ENCODE data around the gene SHE.
A peak's percentile ranks its signal among the peaks of the same experiment; 100 is the strongest.

SHE gene

DNA sequence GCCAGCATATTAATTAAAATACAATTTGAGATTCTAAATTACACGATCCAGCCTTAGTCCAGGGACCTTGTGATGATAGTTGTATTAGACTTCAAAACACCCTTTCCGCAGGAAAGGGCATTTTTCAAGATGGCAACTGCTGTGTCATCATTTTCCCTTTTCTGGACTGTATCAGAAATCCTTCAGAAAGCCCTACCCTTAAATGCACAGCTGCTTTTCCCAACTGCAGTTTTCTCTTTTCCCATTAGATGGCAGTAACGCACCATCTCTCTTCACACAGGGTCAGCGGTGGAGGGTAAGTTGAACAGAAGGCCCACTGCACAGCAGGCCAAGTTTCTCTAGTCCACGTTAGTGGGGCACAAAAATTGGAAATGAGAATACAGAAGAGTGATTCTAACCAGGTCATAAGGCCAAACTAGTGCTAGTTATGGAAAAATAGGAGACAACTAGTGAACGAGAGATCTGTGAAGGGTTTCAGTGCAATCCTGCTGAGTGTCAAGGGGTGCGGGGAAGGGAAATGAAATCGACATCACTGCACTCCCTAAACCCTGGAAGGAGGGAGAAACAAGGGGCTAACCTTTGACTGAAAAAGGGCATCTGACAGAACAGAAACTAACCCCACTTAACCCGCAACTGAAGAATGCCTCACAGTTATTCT is 22.3 kb downstream of the SHE start:
- DNase-seq (ENCODE audit: low read depth), result peak; percentile 74

DNA sequence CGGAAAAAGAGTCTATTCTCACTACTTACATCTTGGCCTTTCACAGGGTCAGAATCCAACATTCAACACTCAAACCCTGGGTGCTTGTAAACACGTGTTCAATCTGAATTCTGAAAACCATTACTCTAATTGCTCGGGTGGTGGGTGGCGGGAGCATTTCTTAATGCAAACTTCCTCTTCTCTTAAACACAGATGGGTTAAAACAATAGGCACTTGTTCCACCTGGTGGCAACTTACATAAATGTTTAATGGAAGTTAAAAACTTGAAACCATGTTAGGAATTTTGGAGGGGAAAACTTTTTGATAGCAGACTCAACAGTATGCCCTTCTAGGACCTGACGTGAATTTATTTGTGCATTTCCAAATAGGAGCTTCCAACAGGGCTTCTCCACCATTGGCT is 23.6 kb downstream of the SHE start:
- no peak for DNase-seq (ENCODE audit: low read depth)

DNA sequence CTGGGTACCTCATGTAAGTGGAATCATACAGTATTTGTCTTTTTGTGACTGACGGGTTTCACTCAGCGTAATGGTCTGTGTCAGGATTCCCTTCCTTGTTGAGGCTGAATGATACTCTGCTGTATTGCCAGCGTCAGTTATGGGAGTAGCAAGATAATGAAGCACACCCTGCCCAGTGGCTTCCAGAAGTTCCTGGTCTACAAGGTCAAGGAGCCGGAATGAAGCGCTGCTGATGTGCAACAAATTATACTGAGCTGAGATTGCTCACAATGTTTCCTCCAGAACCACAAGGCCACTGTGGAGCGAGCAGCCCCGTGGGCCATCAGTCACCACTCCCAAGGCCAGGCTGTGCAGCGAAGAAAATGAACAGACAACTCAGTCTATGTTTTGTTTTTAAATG is 24.2 kb downstream of the SHE start:
- no peak for DNase-seq (ENCODE audit: low read depth)

DNA sequence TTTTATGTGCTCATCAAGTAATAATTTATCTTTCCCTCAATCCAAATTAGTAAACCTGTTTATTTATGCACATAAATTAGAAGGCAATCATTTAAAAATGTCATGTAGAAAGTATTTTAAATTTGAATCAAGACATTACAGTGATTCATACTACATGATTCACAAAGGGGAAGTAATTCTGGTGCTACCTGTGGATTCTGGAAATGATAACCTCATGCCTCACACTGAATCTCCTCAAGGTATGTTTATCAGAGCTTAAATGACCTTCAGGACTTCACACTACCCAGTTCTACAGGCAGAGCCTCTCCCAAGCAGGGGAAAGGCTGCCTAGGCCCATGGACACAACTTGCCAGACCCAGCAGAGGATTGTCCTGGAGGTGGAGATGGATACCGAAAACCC is 25.4 kb downstream of the SHE start:
- DNase-seq (ENCODE audit: low read depth), result no peak

DNA sequence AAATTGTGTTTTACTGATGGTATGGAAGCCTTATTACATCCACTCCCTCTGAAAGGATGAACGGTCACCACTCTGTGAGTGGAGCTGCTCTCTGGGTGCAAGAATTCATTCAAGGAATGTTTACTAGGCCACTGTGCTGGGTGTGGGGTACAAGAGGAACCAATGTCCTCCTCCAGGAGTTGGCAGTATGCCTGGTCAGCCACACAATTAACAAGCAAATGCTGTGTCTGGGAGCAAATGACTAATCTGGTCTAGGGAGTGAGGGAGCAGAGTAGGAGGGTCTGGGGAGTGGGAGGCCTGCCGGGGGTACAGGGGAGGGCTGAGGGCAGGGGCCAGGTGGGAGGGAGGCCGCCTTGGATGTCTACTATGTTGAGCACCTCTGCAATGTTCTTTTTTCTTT is 27.4 kb downstream of the SHE start:
- DNase-seq (ENCODE audit: low read depth), result peak; percentile 87

DNA sequence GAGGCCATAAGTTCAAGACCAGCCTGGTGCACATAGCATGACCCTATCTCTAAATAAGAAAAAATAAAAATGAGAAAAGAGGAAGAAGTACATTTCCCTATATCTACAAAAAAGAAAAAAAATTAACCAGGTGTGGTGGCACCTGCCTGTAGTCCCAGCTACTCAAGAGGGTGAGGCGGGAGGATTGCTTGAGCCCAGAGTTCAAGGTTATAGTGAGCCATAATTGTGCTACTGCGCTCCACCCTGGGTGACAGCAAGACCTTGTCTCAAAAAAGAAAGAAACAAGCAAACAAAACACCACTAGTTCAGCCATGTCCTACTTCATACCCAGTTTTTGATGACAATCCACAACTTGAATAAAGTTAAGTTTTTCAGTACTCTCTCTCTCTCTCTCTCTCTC is 30.9 kb downstream of the SHE start:
- DNase-seq (ENCODE audit: low read depth), result no peak

DNA sequence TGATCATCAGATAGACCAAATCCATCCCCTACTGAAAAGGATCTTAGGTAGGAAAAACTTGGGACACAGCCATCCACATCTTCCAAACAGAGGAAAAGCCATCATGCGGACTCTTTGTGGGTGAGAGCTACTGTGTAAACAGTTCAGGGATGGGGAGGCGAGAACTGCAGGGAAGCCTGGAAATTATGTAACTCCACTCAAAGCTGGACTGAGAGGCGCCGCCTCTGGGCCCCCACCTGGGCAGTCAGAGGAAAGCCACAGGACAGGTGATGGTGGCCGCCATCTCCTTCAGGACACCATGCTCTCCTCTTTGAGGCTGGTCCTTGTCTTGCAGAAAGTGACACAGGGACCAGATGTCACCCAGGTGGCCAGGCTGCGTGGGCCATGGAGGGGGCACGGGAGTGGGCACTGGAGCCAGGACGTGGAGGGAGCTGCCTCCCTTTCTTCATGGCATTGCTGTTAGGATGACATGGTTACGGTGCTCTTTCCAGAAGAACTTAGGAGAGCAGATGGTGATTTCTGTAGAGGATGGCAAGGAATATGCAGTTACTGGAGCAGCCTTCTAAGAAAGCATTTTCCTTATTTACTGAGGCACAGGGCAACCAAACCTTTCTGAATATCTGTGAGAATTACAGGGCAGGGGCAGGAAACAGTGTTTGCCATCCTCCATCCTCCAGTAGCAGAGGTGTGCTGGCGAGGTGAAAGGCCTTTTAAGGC is 32.2 kb downstream of the SHE start:
- DNase-seq (ENCODE audit: low read depth), result no peak

DNA sequence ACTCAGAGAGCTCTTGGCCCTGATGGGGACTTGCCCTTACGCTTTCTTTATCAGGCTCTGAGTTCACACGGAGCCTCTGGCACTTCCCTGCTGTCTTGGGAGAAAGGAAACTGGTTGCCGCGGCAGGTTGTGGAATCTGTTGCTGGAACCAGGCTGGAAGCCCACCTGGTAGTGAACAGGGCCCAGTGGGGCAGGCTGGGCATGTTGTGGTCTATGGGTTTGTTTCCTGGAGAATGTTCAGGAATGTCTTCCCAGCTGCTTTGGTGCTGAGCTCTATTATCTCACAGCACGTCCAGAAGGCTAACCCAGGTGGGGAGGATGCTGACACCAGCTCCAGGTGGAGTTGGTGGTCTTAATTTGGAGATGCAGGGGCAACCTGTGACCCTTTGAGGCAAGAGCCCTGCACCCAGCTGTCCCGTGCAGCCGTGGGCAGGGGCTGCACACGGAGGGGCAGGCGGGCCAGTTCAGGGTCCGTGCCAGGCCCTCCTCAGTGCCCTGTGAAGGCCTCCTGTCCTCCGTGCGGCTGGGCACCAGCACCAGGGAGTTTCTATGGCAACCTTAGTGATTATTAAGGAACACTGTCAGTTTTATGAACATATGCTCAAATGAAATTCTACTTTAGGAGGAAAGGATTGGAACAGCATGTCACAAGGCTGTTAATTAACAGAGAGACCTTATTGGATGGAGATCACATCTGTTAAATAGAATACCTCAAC is 33.5 kb downstream of the SHE start:
- no peak for DNase-seq (ENCODE audit: low read depth)

DNA sequence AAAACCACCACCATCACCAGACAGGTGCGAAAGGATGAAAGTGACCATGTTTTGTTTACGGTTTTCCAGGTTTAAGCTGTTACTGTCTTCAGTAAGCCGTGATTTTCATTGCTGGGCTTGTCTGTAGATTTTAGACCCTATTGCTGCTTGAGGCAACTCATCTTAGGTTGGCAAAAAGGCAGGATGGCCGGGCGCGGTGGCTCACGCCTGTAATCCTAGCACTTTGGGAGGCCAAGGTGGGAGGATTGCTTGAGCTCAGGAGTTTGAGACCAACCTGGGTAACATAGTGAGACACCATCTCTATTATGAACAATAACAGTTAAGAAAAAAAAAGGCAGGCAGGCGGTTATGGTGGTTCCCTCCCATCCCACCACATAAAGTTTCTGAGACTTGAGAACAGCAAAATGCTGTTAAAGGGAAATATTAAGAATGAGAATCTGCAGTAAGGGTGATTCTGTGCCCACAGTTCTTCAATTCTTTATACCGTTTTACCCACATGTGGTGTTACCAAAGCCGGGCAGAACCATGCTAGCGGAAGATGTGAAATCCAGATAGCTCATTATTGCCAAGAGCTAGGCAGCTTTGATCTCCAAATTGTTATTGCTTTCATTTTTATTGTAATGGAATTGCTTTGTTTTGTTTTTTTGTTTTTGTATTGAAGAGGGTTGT is 34.6 kb downstream of the SHE start:
- DNase-seq (ENCODE audit: low read depth), result no peak

DNA sequence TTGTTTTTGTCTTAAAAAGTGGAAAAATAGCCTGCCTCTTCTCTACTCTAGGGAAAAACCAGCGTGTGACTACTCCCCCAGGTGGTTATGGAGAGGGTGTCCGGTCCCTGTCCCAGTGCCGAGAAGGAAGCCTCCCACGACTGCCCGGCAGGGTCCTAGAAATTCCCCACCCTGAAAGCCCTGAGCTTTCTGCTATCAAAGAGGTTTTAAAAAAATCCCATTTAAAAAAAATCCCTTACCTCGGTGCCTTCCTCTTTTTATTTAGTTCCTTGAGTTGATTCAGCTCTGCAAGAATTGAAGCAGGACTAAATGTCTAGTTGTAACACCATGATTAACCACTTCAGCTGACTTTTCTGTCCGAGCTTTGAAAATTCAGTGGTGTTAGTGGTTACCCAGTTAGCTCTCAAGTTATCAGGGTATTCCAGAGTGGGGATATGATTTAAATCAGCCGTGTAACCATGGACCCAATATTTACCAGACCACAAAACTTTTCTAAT is 35.2 kb downstream of the SHE start:
- DNase-seq (ENCODE audit: low read depth), result no peak

DNA sequence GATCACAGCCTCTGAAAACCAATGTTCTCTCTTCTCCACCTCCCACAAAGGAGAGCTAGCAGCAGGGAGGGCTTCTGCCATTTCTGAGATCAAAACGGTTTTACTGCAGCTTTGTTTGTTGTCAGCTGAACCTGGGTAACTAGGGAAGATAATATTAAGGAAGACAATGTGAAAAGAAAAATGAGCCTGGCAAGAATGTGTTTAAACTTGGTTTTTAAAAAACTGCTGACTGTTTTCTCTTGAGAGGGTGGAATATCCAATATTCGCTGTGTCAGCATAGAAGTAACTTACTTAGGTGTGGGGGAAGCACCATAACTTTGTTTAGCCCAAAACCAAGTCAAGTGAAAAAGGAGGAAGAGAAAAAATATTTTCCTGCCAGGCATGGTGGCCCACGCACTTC is 36.0 kb downstream of the SHE start:
- no peak for DNase-seq (ENCODE audit: low read depth)

DNA sequence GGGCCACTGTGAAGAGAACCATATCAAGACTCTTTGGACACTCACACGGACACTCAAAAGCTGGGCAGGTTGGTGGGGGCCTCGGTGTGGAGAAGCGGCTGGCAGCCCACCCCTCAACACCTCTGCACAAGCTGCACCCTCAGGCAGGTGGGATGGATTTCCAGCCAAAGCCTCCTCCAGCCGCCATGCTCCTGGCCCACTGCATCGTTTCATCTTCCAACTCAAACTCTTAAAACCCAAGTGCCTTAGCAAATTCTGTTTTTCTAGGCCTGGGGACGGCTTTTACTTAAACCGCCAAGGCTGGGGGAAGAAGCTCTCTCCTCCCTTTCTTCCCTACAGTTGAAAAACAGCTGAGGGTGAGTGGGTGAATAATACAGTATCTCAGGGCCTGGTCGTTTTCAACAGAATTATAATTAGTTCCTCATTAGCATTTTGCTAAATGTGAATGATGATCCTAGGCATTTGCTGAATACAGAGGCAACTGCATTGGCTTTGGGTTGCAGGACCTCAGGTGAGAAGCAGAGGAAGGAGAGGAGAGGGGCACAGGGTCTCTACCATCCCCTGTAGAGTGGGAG is 36.5 kb downstream of the SHE start:
- DNase-seq (ENCODE audit: low read depth), result no peak

DNA sequence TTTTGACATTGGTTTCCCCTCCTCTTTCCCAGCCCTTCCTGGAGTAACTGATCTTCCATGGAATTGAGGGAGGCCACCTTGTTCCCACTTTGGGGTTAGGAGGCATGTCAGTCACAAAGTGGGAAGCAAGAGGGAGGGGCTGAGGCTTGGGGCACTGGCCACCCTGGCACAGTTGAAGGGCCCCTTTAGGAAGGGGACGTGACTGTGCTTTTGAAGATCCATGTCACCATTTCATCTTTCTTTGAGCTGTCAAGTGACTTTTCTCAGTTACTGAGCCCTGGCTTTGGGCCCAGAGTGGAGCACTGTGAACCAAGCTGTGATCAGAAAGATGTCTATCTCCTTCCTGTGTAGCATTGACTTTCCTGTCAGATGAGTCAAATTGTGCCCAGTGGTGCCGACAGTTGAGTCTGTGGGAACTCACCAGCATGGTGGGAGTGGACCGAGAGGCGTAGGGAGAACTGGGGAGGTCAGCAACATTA is 38.7 kb downstream of the SHE start:
- no peak for DNase-seq (ENCODE audit: low read depth)

DNA sequence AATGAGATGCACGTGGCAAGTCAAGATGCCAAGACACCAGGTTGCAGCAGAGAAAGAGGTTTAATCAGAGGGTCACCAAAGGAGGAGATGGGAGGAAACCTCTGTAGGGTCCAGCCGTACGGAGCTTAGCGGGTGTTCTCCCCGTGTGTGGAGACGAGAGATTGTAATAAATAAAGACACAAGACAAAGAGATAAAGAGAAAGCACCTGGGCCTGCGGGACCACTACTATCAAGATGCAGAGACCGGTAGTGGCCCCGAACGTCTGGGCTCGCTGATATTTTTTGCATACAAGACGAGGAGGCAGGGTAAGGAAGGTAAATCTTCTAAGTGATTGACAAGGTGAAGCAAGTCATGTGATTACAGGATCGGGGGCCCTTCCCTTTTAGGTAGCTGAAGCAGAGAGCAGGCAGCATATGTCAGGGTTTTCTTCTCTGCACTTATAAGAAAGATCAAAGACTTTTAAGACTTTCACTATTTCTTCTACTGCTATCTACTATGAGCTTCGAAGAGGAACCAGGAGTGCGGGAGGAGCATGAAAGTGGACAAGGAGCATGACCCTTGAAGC is 41.4 kb downstream of the SHE start:
- DNase-seq (ENCODE audit: low read depth), result no peak

DNA sequence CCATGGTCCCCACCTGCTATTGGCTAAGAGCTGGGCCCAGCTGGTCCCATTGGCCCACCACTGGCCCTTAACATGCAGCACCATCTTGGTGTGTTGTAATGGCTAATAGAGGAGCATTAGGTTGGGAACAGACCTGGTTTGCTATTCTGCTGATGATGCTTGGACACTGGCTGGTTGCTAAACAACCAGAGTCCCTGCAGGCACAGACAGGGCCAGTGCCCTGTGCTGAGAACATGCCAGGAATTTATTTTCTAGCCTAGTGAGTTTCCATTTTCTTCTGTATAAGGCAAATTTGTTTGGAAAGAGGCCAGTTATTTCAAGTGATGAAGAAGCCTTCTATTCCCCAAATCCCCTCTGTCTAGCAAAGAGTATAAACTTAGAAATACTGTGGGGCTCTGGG is 43.1 kb downstream of the SHE start:
- no peak for DNase-seq (ENCODE audit: low read depth)

DNA sequence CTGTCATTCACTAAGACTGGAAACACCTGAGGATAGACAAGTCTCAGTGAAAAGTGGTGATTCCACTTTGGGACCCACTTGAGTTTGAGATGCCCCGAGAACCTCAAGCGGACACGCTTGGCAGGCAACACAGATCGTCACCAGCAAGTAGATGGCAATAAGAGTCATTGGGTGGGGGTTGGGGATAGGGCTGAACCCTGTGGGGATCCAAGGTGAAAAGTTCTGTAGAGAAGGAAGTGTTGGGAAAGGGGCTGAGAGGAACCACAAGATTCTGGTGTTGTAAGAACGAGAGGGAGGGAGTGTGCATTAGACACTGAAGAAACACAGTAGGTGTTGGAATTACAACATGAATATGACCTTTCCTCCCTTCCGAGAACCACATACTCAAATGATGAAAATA is 45.6 kb downstream of the SHE start:
- DNase-seq (ENCODE audit: low read depth), result no peak

DNA sequence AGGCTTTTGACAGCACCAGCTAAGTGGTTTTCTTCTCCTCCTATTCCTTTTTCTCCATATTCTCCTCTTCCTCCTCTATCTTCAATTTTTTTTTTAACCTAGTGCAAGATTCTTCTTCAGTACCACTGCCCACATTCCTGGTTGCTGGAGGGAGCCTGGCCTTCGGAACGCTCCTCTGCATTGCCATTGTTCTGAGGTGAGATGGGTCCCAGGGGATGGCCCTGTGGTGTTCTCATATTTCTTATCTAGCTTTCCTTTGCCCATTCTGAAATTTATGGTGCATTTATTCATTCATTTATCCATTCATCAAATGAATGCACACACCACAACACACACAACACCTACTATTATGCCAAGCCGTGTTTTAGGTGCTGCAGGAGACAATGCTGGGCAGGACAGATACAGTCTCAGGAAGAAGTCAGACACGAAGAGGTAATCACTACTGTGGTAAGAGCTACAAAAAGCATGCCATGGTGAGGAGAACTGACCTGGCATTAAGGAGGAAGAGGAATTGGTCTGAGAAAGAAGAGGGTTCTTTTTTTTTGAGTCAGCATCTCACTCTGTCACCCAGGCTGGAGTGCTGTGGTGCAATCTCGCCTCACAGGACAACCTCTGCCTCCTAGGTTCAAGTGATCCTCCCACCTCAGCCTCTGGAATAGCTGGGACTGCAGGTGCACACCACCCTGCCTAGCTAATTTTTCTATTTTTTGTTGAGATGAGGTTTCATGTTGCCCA is 47.7 kb downstream of the SHE start:
- no peak for DNase-seq (ENCODE audit: low read depth)

DNA sequence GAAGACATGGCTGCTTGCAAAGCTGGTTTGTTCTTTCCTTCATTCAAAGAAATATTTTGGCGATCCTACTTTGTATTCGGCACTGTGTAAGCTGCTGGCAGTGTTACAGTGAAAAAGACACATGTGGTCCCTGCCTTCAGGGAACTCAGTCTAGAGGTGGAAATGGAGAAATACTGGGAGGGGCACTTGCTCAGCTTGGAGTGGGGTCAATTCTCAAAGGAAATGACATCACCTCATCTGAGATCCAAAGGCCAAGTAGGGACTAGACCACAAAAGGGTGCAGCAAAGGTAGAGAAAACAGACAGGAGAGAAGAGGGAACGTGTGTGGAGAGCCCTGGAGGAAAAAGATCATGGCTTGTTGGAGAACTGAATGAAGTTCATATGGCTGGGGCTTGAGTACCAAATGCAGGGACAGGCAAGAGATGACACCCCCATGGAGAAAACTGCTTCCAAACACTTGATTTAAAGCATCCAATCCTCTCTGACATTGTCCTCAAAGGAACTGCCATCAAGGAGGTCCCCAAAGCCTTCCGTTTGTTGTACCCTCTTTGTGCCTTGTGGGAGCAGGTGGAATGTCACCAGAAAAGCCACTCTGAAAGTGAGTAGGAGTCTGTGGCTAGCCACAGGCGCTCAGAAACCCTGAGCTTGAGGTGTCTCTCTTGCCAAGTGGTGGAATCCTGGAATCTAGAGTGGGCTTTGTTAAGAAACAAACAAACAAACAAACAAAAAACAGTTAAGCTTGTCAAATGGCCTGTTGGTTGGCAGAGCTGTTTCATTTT is 48.4 kb downstream of the SHE start:
- peak; percentile 81 for DNase-seq (ENCODE audit: low read depth)

DNA sequence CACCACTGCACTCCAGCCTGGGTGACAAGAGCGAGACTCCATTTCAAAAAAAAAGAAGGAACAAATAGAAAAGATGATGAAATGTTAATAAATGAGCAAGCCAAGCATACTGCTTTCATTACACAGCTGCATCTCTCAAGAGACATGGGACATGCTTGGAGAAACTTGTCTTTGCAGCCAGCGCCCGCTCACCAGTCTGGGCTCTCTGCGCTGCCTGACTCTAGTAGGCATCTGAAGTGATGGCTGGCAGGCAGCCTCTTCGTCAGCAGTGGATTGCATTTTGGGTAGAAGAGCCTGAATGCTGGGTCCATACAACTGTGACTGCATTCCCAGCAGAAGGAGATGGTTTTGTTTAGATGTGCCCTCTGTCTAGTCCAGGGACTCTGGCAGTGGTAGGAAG is 49.1 kb downstream of the SHE start:
- DNase-seq (ENCODE audit: low read depth), result no peak

DNA sequence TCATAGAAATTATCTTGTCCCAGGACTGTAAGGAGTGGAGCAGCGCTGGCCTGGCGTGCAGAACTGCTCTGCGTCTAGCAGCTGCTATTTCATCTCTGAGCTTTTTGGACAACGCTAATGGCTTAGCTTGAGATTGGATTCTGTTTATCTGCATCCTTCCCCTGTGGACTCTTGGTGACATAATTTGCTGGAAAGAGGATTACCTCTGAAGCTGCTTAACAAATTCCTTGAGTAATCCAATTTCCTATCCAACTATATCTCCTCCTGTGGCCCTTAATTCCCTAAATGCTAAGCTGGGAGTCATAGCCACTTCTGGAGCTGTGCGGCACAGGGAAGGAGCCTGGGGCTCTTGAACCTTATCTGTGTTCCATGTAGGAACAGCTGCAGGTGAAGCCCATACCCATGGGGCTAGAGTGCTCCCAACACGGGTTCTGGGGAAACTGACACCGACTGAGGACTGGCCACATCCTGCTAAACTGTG is 53.8 kb downstream of the SHE start:
- DNase-seq (ENCODE audit: low read depth), result no peak
